ENCODE data around the gene LALBA. TPM values are rescaled to one million over a fixed set of nuclear protein-coding genes. Genes with fewer than 3 reads are reported as not detected.
"Not testable (repeated sequence)": the region's sequence is repeated elsewhere in the genome, so short reads cannot be mapped to it uniquely, and the experiment has no call there.

LALBA gene
- not detected in 2 replicates for total RNA-seq

- intact Hi-C loops (cut with micrococcal nuclease) = no loop called here
Measured at GRCh38 chr12:48569946-48570345, at the start of gene LALBA. Gene LALBA, minus strand, starts transcription at chr12:48570046. Its CDS starts 26 bp downstream, at chr12:48570020.

- intact Hi-C loops (cut with micrococcal nuclease) = loop anchor here (5.0 kb wide), 1 partner anchor 421 kb away; no protein-coding TSS in a partner anchor
Measured at GRCh38 chr12:48618541-48618940, 48.7 kb upstream of the LALBA start.

- intact Hi-C loops (cut with micrococcal nuclease) = loop anchor here (5.0 kb wide), 1 partner anchor 418 kb away; no protein-coding TSS in a partner anchor
Measured at GRCh38 chr12:48615681-48616080, 45.8 kb upstream of the LALBA start.

- intact Hi-C loops (cut with micrococcal nuclease) = no loop called here
Measured at GRCh38 chr12:48613321-48613720, 43.5 kb upstream of the LALBA start.

GRCh38 chr12:48602192-48602989, 32.5 kb upstream of the LALBA start:
- intact Hi-C loops (cut with micrococcal nuclease) = no loop called here

- intact Hi-C loops (cut with micrococcal nuclease) = no loop called here
Measured at GRCh38 chr12:48601013-48601756, 31.3 kb upstream of the LALBA start.

GRCh38 chr12:48600552-48600951, 30.7 kb upstream of the LALBA start:
- intact Hi-C loops (cut with micrococcal nuclease) = no loop called here

- intact Hi-C loops (cut with micrococcal nuclease) = no loop called here
Measured at GRCh38 chr12:48592591-48593086, 22.8 kb upstream of the LALBA start.

GRCh38 chr12:48586361-48586760, 16.5 kb upstream of the LALBA start:
- intact Hi-C loops (cut with micrococcal nuclease) = no loop called here

- intact Hi-C loops (cut with micrococcal nuclease) = no loop called here
Measured at GRCh38 chr12:48583728-48584127, 13.9 kb upstream of the LALBA start.

- intact Hi-C loops (cut with micrococcal nuclease) = no loop called here
Measured at GRCh38 chr12:48580831-48581230, 11.0 kb upstream of the LALBA start.

- intact Hi-C loops (cut with micrococcal nuclease) = no loop called here
Measured at GRCh38 chr12:48572326-48572725, 2.5 kb upstream of the LALBA start.

- intact Hi-C loops (cut with micrococcal nuclease) = no loop called here
Measured at GRCh38 chr12:48567731-48568130, 2.1 kb downstream of the LALBA start.

GRCh38 chr12:48557919-48558318, 11.9 kb downstream of the LALBA start:
- intact Hi-C loops (cut with micrococcal nuclease) = no loop called here

- intact Hi-C loops (cut with micrococcal nuclease) = no loop called here
Measured at GRCh38 chr12:48556631-48557030, 13.2 kb downstream of the LALBA start.

- intact Hi-C loops (cut with micrococcal nuclease) = not testable (repeated sequence)
Measured at GRCh38 chr12:48553666-48554343, 16.0 kb downstream of the LALBA start.

GRCh38 chr12:48551636-48552035, 18.2 kb downstream of the LALBA start:
- intact Hi-C loops (cut with micrococcal nuclease) = not testable (repeated sequence)

- intact Hi-C loops (cut with micrococcal nuclease) = not testable (repeated sequence)
Measured at GRCh38 chr12:48547012-48547411, 22.8 kb downstream of the LALBA start.

GRCh38 chr12:48545833-48546469, 23.9 kb downstream of the LALBA start:
- intact Hi-C loops (cut with micrococcal nuclease) = no loop called here

- intact Hi-C loops (cut with micrococcal nuclease) = loop anchor here (5.0 kb wide), 1 partner anchor 255 kb away; no protein-coding TSS in a partner anchor
Measured at GRCh38 chr12:48542300-48542928, 27.4 kb downstream of the LALBA start.

- intact Hi-C loops (cut with micrococcal nuclease) = no loop called here
Measured at GRCh38 chr12:48536602-48537001, 33.2 kb downstream of the LALBA start.
